Subcutaneous abdominal adipose tissue (tissue), 5 donors: ENCODE measurements around the gene ZNF205.
"Not testable (repeated sequence)": the region's sequence is repeated elsewhere in the genome, so short reads cannot be mapped to it uniquely, and the experiment has no call there.

Source experiments
- H3K27ac ChIP-seq: one replicate; pipeline ENCODE4 v1.7.0; 2013; ENCODE audit warnings: low read depth, mild to moderate bottlenecking, inconsistent platforms, low read length, moderate library complexity
- H3K27me3 ChIP-seq, 5 donors: one replicate each; pipeline ENCODE4 v1.7.0; 2013; ENCODE audit warnings: low read length in 5 of 5, inconsistent platforms in 1 of 5; ENCODE audit not compliant: control insufficient read depth in 5 of 5, insufficient read depth in 4 of 5
- H3K36me3 ChIP-seq, 5 donors: one replicate each; pipeline ENCODE4 v1.7.0; 2013; ENCODE audit warnings: low read length in 5 of 5; ENCODE audit not compliant: control insufficient read depth in 5 of 5, insufficient read depth in 5 of 5
- H3K4me1 ChIP-seq, 5 donors: one replicate each; pipeline ENCODE4 v1.7.0; 2013; ENCODE audit warnings: low read length in 5 of 5, mild to moderate bottlenecking in 3 of 5, moderate library complexity in 1 of 5; ENCODE audit not compliant: control insufficient read depth in 5 of 5, insufficient read depth in 5 of 5
- H3K4me3 ChIP-seq, 5 donors: one replicate each; pipeline ENCODE4 v1.7.0; 2013; ENCODE audit warnings: low read length in 5 of 5, low read depth in 1 of 5
- H3K9ac ChIP-seq, 5 donors: one replicate each; pipeline ENCODE4 v1.7.0; 2013; ENCODE audit warnings: low read length in 5 of 5, mild to moderate bottlenecking in 4 of 5, moderate library complexity in 3 of 5
- H3K9me3 ChIP-seq, 5 donors: one replicate each; pipeline ENCODE4 v1.7.0; 2013; ENCODE audit warnings: low read length in 5 of 5; ENCODE audit not compliant: control insufficient read depth in 5 of 5
- donor health status: healthy.
- donor health status: healthy.
- donor health status: healthy.
- donor health status: healthy.
- donor health status: healthy.

The ZNF205 gene

DNA sequence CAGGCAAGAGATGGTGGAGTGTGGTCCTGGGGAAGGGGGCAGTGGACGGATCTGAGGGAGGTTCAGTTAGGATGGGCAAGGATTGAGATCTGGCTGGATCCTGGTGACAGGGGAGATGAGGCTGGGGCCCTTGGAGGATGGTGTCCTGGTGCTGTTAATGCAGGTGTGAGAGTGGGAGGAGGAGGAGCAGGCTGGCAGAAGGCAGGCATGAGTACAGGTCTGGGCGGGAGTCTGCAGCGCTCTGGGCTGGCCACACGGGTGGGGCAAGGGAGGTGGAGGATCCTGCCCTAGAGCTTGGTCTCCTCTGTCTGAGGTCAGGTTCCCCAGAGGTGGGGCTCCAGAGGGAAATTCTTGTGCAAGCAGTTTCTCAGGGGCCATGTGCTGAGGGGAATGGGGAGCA lies 40.2 kb upstream of the ZNF205 start:
- H3K27me3 ChIP-seq, H3K9me3 ChIP-seq, H3K4me3 ChIP-seq, H3K27ac ChIP-seq, H3K9ac ChIP-seq: not testable (repeated sequence)
- Histone ChIP-seq H3K4me1 (peaks cover 0 to 32% (median 0%) of the 10 kb centered on the region in 5 donors), H3K36me3 (peaks cover 0 to 24% (median 5%) of the 10 kb centered on the region in 5 donors)

DNA sequence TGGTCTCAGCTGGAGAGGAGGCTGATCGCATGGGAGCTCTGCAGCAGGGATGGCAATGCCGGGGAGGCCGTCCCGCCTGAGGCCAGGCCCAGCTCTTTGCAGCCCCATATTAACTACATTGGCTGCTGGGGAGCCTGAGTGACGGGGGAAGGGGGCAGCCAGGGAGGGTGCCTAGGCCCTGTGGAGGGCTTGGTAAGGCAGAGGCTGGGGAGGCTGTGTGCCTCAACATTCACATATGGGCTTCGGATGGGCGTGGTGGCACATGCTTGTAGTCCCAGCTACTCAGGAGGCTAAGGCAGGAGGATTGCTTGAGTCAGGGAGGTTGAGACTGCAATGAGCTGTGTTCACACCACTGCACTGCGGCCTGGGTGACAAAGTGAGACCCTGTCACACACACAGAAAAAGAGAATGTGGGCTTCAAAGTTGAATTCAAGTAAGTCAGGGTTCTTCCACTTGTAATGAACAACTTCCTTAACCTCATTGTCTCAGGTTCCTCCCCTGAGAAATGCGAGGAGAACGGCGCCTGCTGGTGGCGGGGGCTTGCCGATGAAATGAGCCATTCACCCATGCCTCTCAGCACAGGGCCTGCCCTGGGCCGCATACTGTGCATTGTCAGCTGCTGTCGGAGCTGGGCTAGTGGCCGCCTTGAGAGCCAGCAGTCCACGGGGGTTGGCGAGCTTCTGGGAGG lies 39.7 kb upstream of the ZNF205 start:
- not testable (repeated sequence) for H3K9me3 ChIP-seq, H3K4me3 ChIP-seq, H3K9ac ChIP-seq, H3K27ac ChIP-seq, H3K27me3 ChIP-seq
- H3K4me1 ChIP-seq: peaks cover 0 to 26% (median 0%) of the 10 kb centered on the region in 5 donors
- H3K36me3 ChIP-seq: peaks cover 0 to 24% (median 5%) of the 10 kb centered on the region in 5 donors

DNA sequence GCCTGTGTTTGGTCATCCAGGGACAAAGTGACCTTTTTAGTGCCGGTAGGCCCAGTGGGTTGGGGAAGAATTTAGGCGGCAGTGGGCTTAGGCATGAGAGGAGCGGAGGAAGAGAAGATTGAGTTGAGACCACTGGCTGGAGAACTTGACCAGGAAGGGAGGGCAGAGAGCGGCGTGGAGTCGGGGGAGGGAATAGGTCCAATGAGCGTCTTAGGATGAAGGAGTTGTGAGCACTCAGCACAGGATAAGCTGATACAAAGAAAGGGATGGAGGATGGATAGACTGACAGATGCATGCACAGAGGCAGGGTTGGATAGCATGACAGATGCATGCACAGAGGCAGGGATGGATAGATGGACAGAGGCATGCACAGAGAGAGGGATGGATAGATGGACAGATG lies 38.9 kb upstream of the ZNF205 start:
- H3K36me3 ChIP-seq: peaks cover 0 to 18% (median 2%) of the 10 kb centered on the region in 5 donors
- no peaks in the 10 kb centered on the region for H3K9me3 ChIP-seq
- peaks cover 0 to 7% (median 6%) of the 10 kb centered on the region in 5 donors for H3K27me3 ChIP-seq
- H3K27ac ChIP-seq: no peak overlapping the region
- H3K4me1 ChIP-seq: peaks cover 0 to 19% (median 0%) of the 10 kb centered on the region in 5 donors
- H3K4me3 ChIP-seq: no peak overlapping the region
- no peak overlapping the region for H3K9ac ChIP-seq

DNA sequence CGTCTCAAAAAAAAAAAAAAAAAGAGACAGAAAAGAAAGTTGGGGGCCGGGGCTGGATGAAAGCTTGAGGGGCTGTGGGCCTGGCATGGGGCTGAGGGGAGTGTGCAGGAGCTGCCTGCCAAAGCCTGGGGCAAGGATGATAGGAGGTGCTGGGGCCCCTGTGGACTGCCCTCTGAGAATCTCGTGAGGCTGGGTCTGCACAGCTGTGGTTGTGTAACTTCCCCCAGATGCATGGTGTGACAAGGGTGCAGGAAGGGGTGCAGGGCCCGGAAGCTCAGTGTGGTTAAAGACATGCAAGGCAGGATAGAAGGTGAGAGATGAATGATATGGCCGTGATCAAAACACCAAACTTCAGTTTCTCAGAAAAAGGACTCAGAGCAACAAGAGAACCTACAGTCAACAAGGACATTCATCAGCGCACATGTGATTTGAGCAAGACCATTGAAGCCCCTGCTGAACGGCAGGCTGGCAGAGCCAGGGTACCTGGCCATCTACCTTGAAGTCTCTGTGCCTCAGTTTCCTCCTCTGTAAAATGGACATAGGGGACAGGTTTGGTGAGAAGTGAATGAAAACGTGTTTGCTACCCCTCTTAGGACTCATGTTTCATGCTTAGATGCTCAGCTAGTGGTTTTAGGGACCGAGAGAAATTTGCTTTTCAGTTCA lies 37.4 kb upstream of the ZNF205 start:
- peaks cover 0 to 12% (median 0%) of the 10 kb centered on the region in 5 donors for H3K36me3 ChIP-seq
- H3K4me1 ChIP-seq: peaks cover 0 to 19% (median 0%) of the 10 kb centered on the region in 5 donors
- H3K27ac ChIP-seq: no peak overlapping the region
- peaks cover 0 to 7% (median 6%) of the 10 kb centered on the region in 5 donors for H3K27me3 ChIP-seq
- H3K9ac ChIP-seq: no peak overlapping the region
- no peak overlapping the region for H3K4me3 ChIP-seq
- H3K9me3 ChIP-seq: no peaks in the 10 kb centered on the region

DNA sequence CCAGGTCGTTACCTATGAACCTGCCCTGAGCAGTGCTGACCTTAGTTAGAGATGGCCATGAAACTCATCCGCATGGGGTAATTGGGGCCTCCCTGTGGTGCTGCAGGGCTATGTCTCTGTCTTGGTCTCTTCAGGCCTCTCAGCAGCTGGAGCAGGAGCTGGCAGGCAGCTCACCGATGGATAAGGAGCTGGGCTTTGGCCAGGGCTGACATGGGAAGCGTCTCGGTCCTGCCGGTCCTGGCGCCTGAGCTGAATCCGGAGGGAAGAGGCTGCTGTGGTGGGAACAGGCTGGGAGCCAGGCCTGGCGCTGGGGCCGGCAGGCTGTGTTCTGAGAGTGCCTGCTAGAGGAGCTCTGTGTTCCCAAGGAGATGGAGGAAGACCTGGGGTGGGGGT lies 36.9 kb upstream of the ZNF205 start:
- Histone ChIP-seq H3K4me3 (no peak overlapping the region), H3K9ac (no peak overlapping the region), H3K27ac (no peak overlapping the region), H3K4me1 (peaks cover 0 to 19% (median 0%) of the 10 kb centered on the region in 5 donors), H3K36me3 (peaks cover 0 to 12% (median 0%) of the 10 kb centered on the region in 5 donors), H3K9me3 (no peaks in the 10 kb centered on the region), H3K27me3 (peaks cover 0 to 7% (median 6%) of the 10 kb centered on the region in 5 donors)

DNA sequence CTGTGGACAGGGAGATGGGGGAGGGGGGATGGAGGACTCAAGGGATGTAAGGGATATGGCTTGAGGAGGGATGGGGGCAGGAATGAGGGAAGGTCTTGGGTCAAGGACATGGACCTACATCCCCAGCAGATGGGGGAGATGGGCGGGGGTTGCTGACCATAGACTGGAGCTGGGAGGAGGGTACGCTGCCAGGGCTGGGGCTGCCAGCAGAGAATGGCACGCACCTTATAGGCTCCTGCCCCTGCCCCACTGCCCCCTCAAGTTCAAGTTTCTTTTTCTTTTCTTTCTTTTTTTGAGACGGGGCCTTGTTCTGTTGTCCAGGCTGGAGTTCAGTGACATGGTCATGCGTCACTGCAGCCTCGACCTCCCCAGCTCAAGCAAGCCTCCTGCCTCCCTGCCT lies 36.4 kb upstream of the ZNF205 start:
- not testable (repeated sequence) for H3K9ac ChIP-seq, H3K27ac ChIP-seq, H3K27me3 ChIP-seq, H3K4me3 ChIP-seq, H3K9me3 ChIP-seq
- Histone ChIP-seq H3K36me3 (peaks cover 0 to 12% (median 0%) of the 10 kb centered on the region in 5 donors), H3K4me1 (peaks cover 0 to 19% (median 0%) of the 10 kb centered on the region in 5 donors)

DNA sequence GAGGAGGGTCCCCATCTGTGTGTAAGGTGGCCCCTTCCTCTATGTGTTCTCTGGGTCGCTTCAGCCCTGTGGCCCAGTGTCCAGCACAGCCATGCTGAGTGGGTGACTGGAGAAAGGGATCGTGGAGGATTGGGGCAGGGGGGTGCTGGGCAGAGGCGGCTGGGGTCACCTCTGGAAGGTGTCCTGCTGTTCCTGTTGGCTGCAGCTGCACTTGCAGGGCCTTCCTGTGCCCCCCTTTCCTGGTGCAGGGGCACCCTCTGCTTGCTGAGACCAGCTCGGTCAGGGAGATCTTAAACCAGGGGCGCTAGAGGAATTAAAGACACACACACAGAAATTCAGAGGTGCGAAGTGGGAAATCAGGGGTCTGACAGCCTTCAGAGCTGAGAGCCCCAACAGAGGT lies 35.8 kb upstream of the ZNF205 start:
- Histone ChIP-seq H3K27ac (no peak overlapping the region), H3K9me3 (no peaks in the 10 kb centered on the region), H3K4me1 (peaks cover 0 to 17% (median 0%) of the 10 kb centered on the region in 5 donors), H3K36me3 (peaks cover 0 to 12% (median 2%) of the 10 kb centered on the region in 5 donors), H3K4me3 (no peak overlapping the region), H3K9ac (no peak overlapping the region), H3K27me3 (peaks cover 0 to 7% (median 6%) of the 10 kb centered on the region in 5 donors)

DNA sequence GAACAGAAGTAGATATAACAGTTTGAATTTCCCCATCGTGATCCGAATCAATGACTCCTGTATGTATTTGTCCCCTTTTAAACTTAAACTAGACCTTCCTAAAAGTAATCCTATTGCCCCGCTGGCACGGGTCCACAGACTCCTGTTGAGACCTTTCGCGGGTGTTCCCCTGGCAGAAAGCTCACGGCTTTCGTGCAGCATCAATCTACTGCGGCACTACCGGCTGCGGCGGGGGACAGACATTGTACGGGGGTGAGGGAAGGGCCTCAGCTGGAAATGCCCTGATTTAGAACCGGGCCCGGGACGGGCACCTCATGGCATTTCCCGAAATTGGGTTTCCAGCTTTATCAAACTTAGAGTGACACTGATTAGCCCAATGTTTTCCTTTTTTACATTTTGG lies 32.4 kb upstream of the ZNF205 start:
- no peaks in the 10 kb centered on the region for H3K9me3 ChIP-seq
- H3K27ac ChIP-seq: no peak overlapping the region
- no peak overlapping the region for H3K9ac ChIP-seq
- H3K4me1 ChIP-seq: peaks cover 0 to 2% (median 0%) of the 10 kb centered on the region in 5 donors
- no peak overlapping the region for H3K4me3 ChIP-seq
- peaks cover 0 to 12% (median 2%) of the 10 kb centered on the region in 5 donors for H3K36me3 ChIP-seq
- H3K27me3 ChIP-seq: no peaks in the 10 kb centered on the region

DNA sequence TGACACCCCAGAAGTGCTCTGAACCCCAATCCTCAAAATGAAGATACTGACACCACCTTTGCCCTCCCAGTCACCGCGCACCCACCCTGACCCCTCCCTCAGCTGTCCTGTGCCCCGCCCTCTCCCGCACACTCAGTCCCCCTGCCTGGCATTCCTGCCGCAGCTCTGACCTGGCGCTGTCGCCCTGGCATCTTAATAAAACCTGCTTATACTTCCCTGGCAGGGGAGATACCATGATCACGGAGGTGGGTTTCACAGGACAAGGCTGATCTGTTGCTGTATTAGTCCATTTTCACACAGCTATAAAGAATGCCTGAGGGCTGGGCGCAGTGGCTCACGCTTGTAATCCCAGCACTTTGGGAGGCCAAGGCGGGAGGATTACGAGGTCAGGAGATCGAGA lies 30.4 kb upstream of the ZNF205 start:
- not testable (repeated sequence) for H3K36me3 ChIP-seq, H3K9ac ChIP-seq, H3K4me3 ChIP-seq, H3K27ac ChIP-seq, H3K9me3 ChIP-seq, H3K27me3 ChIP-seq
- H3K4me1 ChIP-seq: peaks cover 2 to 17% (median 11%) of the 10 kb centered on the region in 5 donors

DNA sequence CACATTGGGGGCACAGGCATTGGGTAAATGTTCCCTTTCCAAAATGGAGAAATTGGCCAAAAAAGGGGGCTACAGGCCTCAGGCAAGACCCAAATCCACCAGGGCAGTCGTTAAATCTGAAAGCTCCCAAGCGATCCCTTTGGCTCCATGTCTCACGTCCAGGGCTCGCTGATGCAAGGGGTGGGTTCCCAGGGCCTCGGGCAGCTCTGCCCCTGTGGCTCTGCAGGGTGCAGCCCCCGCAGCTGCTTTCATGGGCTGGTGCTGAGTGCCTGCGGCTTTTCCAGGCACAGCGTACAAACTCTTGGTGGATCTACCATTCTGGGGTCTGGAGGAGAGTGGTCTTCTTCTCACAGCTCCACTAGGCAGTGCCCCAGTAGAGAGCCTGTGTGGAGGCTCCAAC lies 29.0 kb upstream of the ZNF205 start:
- not testable (repeated sequence) for H3K4me3 ChIP-seq, H3K27me3 ChIP-seq, H3K27ac ChIP-seq, H3K9me3 ChIP-seq, H3K36me3 ChIP-seq, H3K9ac ChIP-seq
- H3K4me1 ChIP-seq: peaks cover 3 to 32% (median 26%) of the 10 kb centered on the region in 5 donors
